H1 (cell line): ENCODE data around the gene FIZ1. TPM values are rescaled to one million over a fixed set of nuclear protein-coding genes. Genes with fewer than 3 reads are reported as not detected.

Experiments
- HDAC2 ChIP-seq, 2 experiments: fragments of 300-600 bp in 1 of 2; sonication (generic) in 1 of 2; IDR thresholded peaks; 2 replicates each; pipeline ENCODE4 v1.6.1; 2011 to 2012; ENCODE audit warnings: low read depth in 2 of 2, low read length in 2 of 2, mild to moderate bottlenecking in 2 of 2, moderate library complexity in 2 of 2, borderline replicate concordance in 1 of 2, inconsistent platforms in 1 of 2
- POLR2AphosphoS5 ChIP-seq: IDR thresholded peaks from 2 replicates; pipeline ENCODE4 v1.6.1; 2011; ENCODE audit warnings: low read depth, low read length
- polyA plus RNA-seq, 7 experiments: library from polyadenylated mRNA; depleted of rRNA in 3 of 7; stranded (reverse) in 5 of 7; unstranded in 2 of 7; fragments of >200 nt in 5 of 7; fragments of 200-250 nt in 2 of 7; gene quantifications; 1 replicate in 5 of 7; 2 replicates in 1 of 7; 4 replicates in 1 of 7; pipeline versions ENCODE4 v1.2.1 to v1.2.3, GENCODE V29; 2011 to 2013; ENCODE audit warnings: missing spikeins in 2 of 7, mixed read lengths in 2 of 7
- total RNA-seq: library from RNA; stranded (reverse); fragmentation: NEBNext Ultra II Directional; extraction: Animal tissue kit (Norgen Biotek cat#: 25700); gene quantifications from 2 replicates; pipeline ENCODE4 v1.2.1, GENCODE V29; 2021

FIZ1 gene
- total and polyA plus RNA-seq, 2 of the 8 experiments (the other 6 are each of a cell fraction or from before 2014, with no cell fraction given) = 9.1 to 18.5 TPM

DNA sequence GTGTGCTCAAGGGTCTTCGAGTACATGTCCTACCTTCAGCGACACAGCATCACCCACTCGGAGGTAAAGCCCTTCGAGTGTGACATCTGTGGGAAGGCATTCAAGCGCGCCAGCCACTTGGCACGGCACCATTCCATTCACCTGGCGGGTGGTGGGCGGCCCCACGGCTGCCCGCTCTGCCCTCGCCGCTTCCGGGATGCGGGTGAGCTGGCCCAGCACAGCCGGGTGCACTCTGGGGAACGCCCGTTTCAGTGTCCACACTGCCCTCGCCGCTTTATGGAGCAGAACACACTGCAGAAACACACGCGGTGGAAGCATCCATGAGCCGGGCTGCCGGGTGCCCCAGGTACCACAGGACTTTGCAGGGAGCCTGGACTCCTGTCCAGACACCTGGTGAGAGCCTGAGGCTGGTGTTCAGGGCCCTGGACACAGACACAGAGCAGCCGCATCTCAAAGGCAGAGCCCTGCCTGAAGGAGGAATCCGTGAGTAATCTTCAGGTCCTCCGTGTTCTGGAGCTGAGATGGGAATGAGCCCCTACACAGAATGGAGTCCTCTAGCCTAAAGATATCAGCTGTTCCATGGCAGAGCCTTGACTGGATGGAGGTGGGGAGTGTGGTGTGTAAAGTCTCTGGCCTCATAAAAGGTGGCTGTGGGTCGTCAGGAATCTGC is 45.7 kb upstream of the FIZ1 start (continued):
- TF ChIP-seq HDAC2 (IDR thresholded peaks at IDR 0.05; ENCODE audit: borderline replicate concordance in 1 of 2, low read depth in 2 of 2, low read length in 2 of 2) = no peak
- TF ChIP-seq POLR2AphosphoS5 = no peak
